ENCODE results near the gene ABHD11. TPM values are rescaled to one million over a fixed set of nuclear protein-coding genes. Genes with fewer than 3 reads are reported as not detected.

ABHD11 gene
- total and polyA plus RNA-seq, 2 donors (not counting 1 experiment from before 2014, with no cell fraction given), result 23.2 to 26.2 TPM

GRCh38 chr7:73699370-73700068 is 39.1 kb downstream of the ABHD11 start:
- H3K4me3 ChIP-seq (ENCODE audit: control extremely low read depth in 1 of 5, extremely low read depth in 1 of 5, insufficient read depth in 1 of 5, low read depth in 2 of 5, low read length in 4 of 5), result no peak overlapping the region
- ATAC-seq (ENCODE audit: low read depth) (no peak), DNase-seq (no peak)
- H3K9ac ChIP-seq (ENCODE audit: low read length), result no peak overlapping the region
- H3K36me3 ChIP-seq (replicated peaks in 1 of 2; ENCODE audit: control extremely low read depth in 1 of 2, control insufficient read depth in 1 of 2, extremely low read depth in 1 of 2, insufficient read depth in 2 of 2, low read length in 1 of 2), result peaks cover 0 to 36% of the 10 kb centered on the region in 2 experiments
- peaks cover under 1% of the 10 kb centered on the region for H4K20me1 ChIP-seq (ENCODE audit: control insufficient read depth, insufficient read depth, low read length, poor library complexity, severe bottlenecking)
- peaks cover 0 to 5% (median 0%) of the 10 kb centered on the region in 3 donors for H3K9me3 ChIP-seq (ENCODE audit: control extremely low read depth in 1 of 3, control insufficient read depth in 2 of 3, insufficient read depth in 1 of 3, low read length in 2 of 3)
- Mint-ChIP-seq H3K9me3 (ENCODE audit: insufficient read depth) (no peaks in the 10 kb centered on the region), H3K27ac (no peak overlapping the region), H3K4me3 (no peak overlapping the region), H3K4me1 (peaks cover 13% of the 10 kb centered on the region), H3K27me3 (peaks cover 7% of the 10 kb centered on the region)
- no peaks in the 10 kb centered on the region for H3K79me2 ChIP-seq (ENCODE audit: control insufficient read depth, insufficient read depth, low read length)
- no peak for TF ChIP-seq CTCF (IDR thresholded peaks at IDR 0.05)
- no peak overlapping the region for H3K27ac ChIP-seq (ENCODE audit: low read length in 2 of 2)
- intact Hi-C loops (cut with micrococcal nuclease), result no loop called here
- POLR2A ChIA-PET, result no interaction called here
- H3K4me2 ChIP-seq (replicated peaks; ENCODE audit: low read depth, low read length, poor library complexity, severe bottlenecking), result no peak overlapping the region
- peaks cover 6 to 12% of the 10 kb centered on the region in 2 donors for H3K4me1 ChIP-seq (ENCODE audit: control insufficient read depth in 2 of 2, insufficient read depth in 2 of 2, low read length in 2 of 2)
- CTCF ChIA-PET, result interaction anchor here (0.5 kb wide), 1 partner anchor 95 kb away, joined by 3 read pairs; no protein-coding TSS in a partner anchor
- H3K27me3 ChIP-seq (replicated peaks in 1 of 4; ENCODE audit: control extremely low read depth in 1 of 4, control insufficient read depth in 3 of 4, insufficient read depth in 4 of 4, low read length in 3 of 4), result peaks cover 0 to 10% (median 0%) of the 10 kb centered on the region in 4 experiments
- no peak overlapping the region for H2AFZ ChIP-seq (ENCODE audit: insufficient read depth, low read depth, low read length, poor library complexity, severe bottlenecking)
- WGBS (ENCODE audit: insufficient coverage), result 95% methylated on average over 15 of the region's 15 CpGs

- H3K27me3 ChIP-seq (replicated peaks in 1 of 4; ENCODE audit: control extremely low read depth in 1 of 4, control insufficient read depth in 3 of 4, insufficient read depth in 4 of 4, low read length in 3 of 4), result peaks cover 0 to 5% (median 0%) of the 10 kb centered on the region in 4 experiments
- no peak for TF ChIP-seq EZH2 (IDR thresholded peaks at IDR 0.05; ENCODE audit: borderline replicate concordance, insufficient read depth, low read depth, low read length, poor library complexity, severe bottlenecking)
- no peak for TF ChIP-seq CTCF (IDR thresholded peaks at IDR 0.05)
- peaks cover 7% of the 10 kb centered on the region for H3K4me1 Mint-ChIP-seq
- POLR2A ChIA-PET, result interaction anchor here (0.6 kb wide), 1 partner anchor 36 kb away, joined by 5 read pairs; no protein-coding TSS in a partner anchor
- CTCF ChIA-PET, result interaction anchor here (1.2 kb wide), 1 partner anchor 26 kb away, joined by 3 read pairs; no protein-coding TSS in a partner anchor
- H3K9ac ChIP-seq (ENCODE audit: low read length), result no peak overlapping the region
- H3K27me3 Mint-ChIP-seq, result peaks cover 7% of the 10 kb centered on the region
- no peak overlapping the region for H2AFZ ChIP-seq (ENCODE audit: insufficient read depth, low read depth, low read length, poor library complexity, severe bottlenecking)
- no peak overlapping the region for H3K4me3 Mint-ChIP-seq
- no peaks in the 10 kb centered on the region for H3K9me3 Mint-ChIP-seq (ENCODE audit: insufficient read depth)
- no peak overlapping the region for H3K27ac ChIP-seq (ENCODE audit: low read length in 2 of 2)
- H3K4me1 ChIP-seq (ENCODE audit: control insufficient read depth in 2 of 2, insufficient read depth in 2 of 2, low read length in 2 of 2), result peaks cover 3% of the 10 kb centered on the region in 2 donors
- ATAC-seq (ENCODE audit: low read depth) (no peak), DNase-seq (no peak)
- H3K9me3 ChIP-seq (ENCODE audit: control extremely low read depth in 1 of 3, control insufficient read depth in 2 of 3, insufficient read depth in 1 of 3, low read length in 2 of 3), result peaks cover 0 to 5% (median 0%) of the 10 kb centered on the region in 3 donors
- no peak overlapping the region for H3K4me2 ChIP-seq (replicated peaks; ENCODE audit: low read depth, low read length, poor library complexity, severe bottlenecking)
- no peak overlapping the region for H3K4me3 ChIP-seq (ENCODE audit: control extremely low read depth in 1 of 5, extremely low read depth in 1 of 5, insufficient read depth in 1 of 5, low read depth in 2 of 5, low read length in 4 of 5)
- peaks cover 5% of the 10 kb centered on the region for H4K20me1 ChIP-seq (ENCODE audit: control insufficient read depth, insufficient read depth, low read length, poor library complexity, severe bottlenecking)
- no peaks in the 10 kb centered on the region for H3K79me2 ChIP-seq (ENCODE audit: control insufficient read depth, insufficient read depth, low read length)
- intact Hi-C loops (cut with micrococcal nuclease), result no loop called here
- 96% methylated on average over 7 of the region's 7 CpGs for WGBS (ENCODE audit: insufficient coverage)
- H3K36me3 ChIP-seq (replicated peaks in 1 of 2; ENCODE audit: control extremely low read depth in 1 of 2, control insufficient read depth in 1 of 2, extremely low read depth in 1 of 2, insufficient read depth in 2 of 2, low read length in 1 of 2), result peaks cover 0 to 46% of the 10 kb centered on the region in 2 experiments
- H3K27ac Mint-ChIP-seq, result no peak overlapping the region
Measured at GRCh38 chr7:73698410-73698809, 40.2 kb downstream of the ABHD11 start.
